Hematopoietic multipotent progenitor cell treated with erythropoietin and hydrocortisone succinate and interleukin-3 and kit ligand, for 8 days (in vitro differentiated cells): ENCODE data around the gene FIP1L1.
"Not testable (repeated sequence)": the region's sequence is repeated elsewhere in the genome, so short reads cannot be mapped to it uniquely, and the experiment has no call there.

Source experiments
- DNase-seq: peaks from one replicate; pipeline ENCODE4 v3.0.0-alpha.2; 2015

Gene FIP1L1

GRCh38 chr4:53377319-53378170 lies at the start of gene FIP1L1:
Gene FIP1L1, plus strand, starts transcription at chr4:53377641. Its CDS starts 198 bp downstream, at chr4:53377839.
- DNase-seq: peak; percentile 93

- DNase-seq: not testable (repeated sequence)
Observed at GRCh38 chr4:53334916-53335315, 42.5 kb upstream of the FIP1L1 start.

- not testable (repeated sequence) for DNase-seq
Observed at GRCh38 chr4:53340145-53340544, 37.3 kb upstream of the FIP1L1 start.

GRCh38 chr4:53346392-53346791 lies 31.0 kb upstream of the FIP1L1 start:
- DNase-seq: not testable (repeated sequence)

- DNase-seq: no peak
Observed at GRCh38 chr4:53346920-53347852, 30.3 kb upstream of the FIP1L1 start.

GRCh38 chr4:53348046-53348445 lies 29.4 kb upstream of the FIP1L1 start:
- no peak for DNase-seq

- DNase-seq: no peak
Observed at GRCh38 chr4:53349091-53349491, 28.4 kb upstream of the FIP1L1 start.

GRCh38 chr4:53354012-53354722 lies 23.3 kb upstream of the FIP1L1 start:
- DNase-seq: no peak

GRCh38 chr4:53355930-53356521 lies 21.4 kb upstream of the FIP1L1 start:
- DNase-seq: no peak

- no peak for DNase-seq
Observed at GRCh38 chr4:53361451-53361850, 16.0 kb upstream of the FIP1L1 start.

- no peak for DNase-seq
Observed at GRCh38 chr4:53362093-53362492, 15.3 kb upstream of the FIP1L1 start.

- DNase-seq: no peak
Observed at GRCh38 chr4:53364624-53365023, 12.8 kb upstream of the FIP1L1 start.

GRCh38 chr4:53365121-53365485 lies 12.3 kb upstream of the FIP1L1 start:
- peak; percentile 52 for DNase-seq

- peak; percentile 98 for DNase-seq
Observed at GRCh38 chr4:53365486-53366300, 11.7 kb upstream of the FIP1L1 start, which contains the start of gene SCFD2. Gene SCFD2, minus strand, starts transcription at chr4:53366061.

- no peak for DNase-seq
Observed at GRCh38 chr4:53366301-53366716, 11.1 kb upstream of the FIP1L1 start.

- no peak for DNase-seq
Observed at GRCh38 chr4:53367721-53368120, 9.7 kb upstream of the FIP1L1 start.

GRCh38 chr4:53371049-53371448 lies 6.4 kb upstream of the FIP1L1 start:
- no peak for DNase-seq

GRCh38 chr4:53371843-53372521 lies 5.5 kb upstream of the FIP1L1 start:
- no peak for DNase-seq

GRCh38 chr4:53374777-53375258 lies 2.6 kb upstream of the FIP1L1 start:
- no peak for DNase-seq

GRCh38 chr4:53376900-53377299 lies 541 bp upstream of the FIP1L1 start:
- peak; percentile 6 for DNase-seq

- DNase-seq: peak; percentile 9
Observed at GRCh38 chr4:53378171-53378482, 686 bp downstream of the FIP1L1 start.
